Myocyte (in vitro differentiated cells): ENCODE data around the gene LMTK2. TPM values are rescaled to one million over a fixed set of nuclear protein-coding genes. Genes with fewer than 3 reads are reported as not detected.

ENCODE experiments used
- DNase-seq: peaks from one replicate; pipeline ENCODE4 v3.0.0-alpha.2; 2012; ENCODE audit warnings: low read depth
- total RNA-seq: library from RNA; depleted of rRNA; stranded (reverse); fragments of >200 nt; gene quantifications from 2 replicates; pipeline ENCODE4 v1.2.3, GENCODE V29; 2014

LMTK2 gene
- total RNA-seq, 1 donor from 2014 or later, result 7.1 TPM

DNA sequence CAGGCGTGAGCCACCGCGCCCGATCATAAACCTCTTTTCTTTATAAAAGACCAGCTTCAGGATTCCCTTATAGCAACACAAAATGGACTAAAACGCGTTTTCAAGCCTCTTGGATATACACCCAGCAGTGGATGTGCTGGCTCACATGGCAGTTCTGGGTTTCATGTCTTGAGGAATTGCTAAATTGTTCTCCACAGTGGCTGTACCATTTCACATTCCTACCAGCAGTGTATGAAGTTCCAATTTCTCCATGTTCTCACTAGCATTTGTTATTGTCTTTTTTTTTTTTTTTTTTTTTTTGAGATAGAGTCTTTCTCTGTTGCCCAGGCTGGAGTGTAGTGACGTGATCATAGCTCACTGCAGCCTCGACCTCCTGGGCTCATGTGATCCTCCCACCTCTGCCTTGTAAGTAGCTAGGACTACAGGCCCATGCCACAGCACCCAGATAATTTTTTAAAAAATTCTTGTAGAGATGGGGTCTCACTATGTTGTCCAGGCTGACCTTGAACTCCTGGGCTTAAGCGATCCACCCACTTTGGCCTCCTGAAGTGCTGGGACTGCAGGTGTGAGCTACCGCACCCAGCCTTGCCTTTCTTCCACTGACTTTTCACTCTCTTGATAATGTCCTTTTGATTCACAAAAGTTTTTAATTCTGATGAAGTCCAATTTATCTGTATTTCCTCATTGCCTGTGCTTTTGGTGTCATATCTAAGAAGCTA lies 127.9 kb downstream of the LMTK2 start:
- DNase-seq, result no peak

DNA sequence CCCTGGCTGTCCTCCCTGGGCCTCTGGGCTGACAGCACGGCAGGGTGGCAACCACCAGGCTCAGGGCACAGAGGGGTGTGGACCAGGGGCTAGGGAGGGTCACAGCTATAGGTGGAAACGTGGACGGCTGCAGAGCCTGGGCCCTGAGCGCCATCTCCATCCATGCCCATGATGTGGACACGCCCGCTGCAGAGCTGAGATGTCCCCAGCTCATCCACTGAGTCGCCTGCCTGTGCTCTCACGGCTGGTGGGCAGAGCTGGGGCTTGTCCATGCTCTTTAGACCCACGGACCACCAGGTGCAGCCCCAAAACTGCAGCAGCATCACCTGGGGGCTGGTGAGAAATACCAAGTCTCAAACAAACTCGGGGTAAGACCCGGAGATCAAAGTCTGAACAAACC lies 129.2 kb downstream of the LMTK2 start:
- no peak for DNase-seq

- DNase-seq, result no peak
Measured at GRCh38 chr7:98236355-98237185, 129.9 kb downstream of the LMTK2 start.

- no peak for DNase-seq
Measured at GRCh38 chr7:98238076-98238475, 131.4 kb downstream of the LMTK2 start.

- DNase-seq, result peak; percentile 33
Measured at GRCh38 chr7:98238976-98239375, 132.3 kb downstream of the LMTK2 start.

DNA sequence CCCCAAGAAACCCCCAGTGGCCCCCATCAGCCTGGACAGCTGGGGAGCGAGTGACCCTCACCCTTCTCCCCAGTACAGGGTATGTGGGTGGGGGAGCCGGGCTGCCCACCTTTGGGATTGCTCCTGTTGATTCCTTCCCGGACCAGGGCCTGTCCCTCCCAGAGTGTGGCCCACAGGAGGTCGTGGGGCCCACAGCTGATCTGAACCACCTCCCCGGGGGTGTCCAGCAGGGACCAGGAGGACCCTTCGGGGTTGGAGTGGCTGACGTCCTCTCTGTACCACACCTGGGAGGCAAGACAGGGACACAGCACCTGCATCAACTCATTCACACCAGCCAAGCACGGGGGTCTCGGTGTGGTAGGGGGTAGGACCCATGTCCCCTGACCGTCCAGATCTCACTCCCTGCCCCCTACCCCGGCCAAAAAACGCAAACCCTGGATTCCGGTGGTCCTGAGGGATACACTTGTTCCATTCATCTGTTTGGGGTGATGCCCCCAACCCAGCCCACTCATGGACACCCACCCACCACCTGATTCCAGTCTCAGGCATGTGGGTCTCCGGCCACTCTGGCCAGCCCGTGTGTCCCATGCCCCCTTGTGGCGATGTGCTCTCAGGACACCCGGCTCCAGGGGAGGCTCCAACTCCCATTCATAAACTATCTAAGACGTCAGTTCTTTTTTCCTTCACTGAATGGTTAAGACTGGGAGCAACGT lies 134.5 kb downstream of the LMTK2 start:
- DNase-seq, result peak; percentile 38

- no peak for DNase-seq
Measured at GRCh38 chr7:98241674-98242241, 135.1 kb downstream of the LMTK2 start.

GRCh38 chr7:98242342-98242741 lies 135.7 kb downstream of the LMTK2 start:
- no peak for DNase-seq

DNA sequence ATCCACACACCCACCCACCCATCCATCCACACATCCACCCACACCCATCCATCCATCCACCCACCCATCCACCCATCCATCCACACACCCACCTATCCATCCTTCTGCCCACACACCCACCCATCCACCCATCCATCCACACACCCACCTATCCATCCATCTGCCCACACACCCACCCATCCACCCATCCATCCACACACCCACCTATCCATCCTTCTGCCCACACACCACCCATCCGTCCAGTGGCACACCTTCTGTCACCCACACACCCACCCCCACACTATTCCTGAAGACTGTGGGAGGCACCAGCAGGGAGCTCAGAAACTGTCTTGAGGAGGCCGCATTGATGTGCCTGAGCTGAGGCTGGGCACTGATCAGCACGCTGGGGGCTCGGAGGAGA lies 136.3 kb downstream of the LMTK2 start:
- no peak for DNase-seq

DNA sequence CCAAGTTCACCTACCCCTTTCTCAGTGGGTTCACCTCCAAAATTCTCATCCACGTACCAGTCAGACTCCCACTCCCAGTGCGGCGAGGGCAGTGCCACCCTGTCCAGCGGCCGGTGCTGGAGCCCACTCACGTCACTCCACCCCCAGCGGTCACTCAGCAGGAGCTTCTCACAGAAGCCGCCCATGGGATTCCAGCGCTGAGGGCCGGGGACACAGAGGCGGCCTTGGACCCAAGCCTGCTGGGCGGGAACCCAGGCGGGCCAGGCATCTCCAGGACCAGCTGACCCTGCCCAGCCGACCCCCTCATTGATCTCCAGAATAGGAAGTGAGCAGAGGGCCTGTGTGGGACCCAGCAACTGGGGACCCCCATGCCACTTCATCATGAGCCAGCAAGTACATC lies 138.2 kb downstream of the LMTK2 start:
- DNase-seq, result no peak

DNA sequence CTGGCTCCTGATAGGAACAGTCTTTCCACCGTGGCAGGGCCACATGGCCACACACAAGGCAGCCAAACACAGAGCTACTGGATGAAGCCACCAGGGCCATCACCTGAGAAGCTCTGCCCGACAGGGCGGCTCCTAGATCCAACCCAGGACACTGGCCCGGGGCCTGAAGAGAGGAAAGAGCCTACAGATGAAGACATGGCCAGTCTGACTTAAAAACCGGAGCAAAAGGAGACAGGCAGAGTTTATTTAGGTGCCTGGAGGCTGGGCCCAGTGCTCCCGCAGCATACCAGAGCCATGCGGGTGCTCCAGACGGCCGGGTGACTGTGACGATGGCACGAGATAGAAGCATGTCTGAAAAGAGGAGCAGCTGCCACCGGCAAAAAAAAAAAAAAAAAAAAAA lies 141.5 kb downstream of the LMTK2 start:
- DNase-seq, result no peak

- DNase-seq, result no peak
Measured at GRCh38 chr7:98249106-98249505, 142.4 kb downstream of the LMTK2 start.

DNA sequence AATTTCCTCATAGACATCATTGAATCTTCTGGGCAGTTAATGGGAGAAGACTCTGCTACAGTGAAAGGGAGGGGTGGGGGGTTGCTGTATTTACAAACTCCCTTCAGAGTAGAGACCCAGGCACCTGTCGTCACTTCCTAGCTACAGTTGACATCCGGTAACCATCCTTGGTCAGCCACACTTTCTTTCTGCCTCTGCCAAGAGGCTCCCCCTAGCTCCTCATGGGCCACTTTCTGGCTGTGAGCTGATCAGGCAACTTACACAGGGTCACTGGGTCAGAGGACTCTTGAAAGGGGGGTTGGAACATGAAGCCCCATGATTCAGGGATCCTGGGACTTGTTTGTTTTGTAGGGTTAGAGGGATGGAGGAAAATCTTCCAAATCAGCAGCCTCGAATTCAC lies 144.1 kb downstream of the LMTK2 start:
- peak; percentile 80 for DNase-seq

- peak; percentile 20 for DNase-seq
Measured at GRCh38 chr7:98251231-98251600, 144.6 kb downstream of the LMTK2 start.

- peak; percentile 96 for DNase-seq
Measured at GRCh38 chr7:98251601-98252424, 145.2 kb downstream of the LMTK2 start, which contains the start of gene TECPR1. Gene TECPR1 (minus strand): TSS chr7:98252232. CDS start chr7:98246146, 6,086 bp downstream.

DNA sequence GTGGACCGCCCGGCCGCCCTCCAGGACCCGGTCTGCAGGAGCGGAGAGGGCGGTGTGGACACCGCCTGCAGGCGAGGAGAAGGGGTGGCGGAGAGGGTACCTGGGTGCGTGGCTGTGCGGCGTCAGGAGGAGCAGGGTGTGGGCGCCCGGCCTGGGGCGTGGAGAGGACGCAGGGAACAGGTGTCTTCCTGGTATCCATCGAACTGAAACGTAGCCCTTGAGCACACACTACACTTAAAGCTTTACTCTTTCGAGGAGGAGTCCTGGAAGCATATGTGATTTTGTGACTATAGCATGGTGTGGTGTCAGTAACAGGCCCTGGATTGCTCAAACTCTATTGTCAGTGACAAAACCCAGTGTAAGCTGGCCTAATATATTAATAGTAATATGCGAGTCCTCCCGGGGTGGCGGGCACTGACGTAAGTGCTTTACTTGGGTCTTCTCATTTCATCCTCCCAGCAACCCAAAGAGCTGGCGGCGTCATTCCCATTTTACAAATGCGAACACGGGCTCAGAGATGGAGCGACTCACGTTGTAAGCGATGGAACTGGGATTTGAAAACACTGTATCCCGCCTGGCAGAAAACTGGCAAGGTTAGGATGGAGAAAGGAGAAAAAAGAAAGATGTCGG lies 145.9 kb downstream of the LMTK2 start:
- peak; percentile 43 for DNase-seq

DNA sequence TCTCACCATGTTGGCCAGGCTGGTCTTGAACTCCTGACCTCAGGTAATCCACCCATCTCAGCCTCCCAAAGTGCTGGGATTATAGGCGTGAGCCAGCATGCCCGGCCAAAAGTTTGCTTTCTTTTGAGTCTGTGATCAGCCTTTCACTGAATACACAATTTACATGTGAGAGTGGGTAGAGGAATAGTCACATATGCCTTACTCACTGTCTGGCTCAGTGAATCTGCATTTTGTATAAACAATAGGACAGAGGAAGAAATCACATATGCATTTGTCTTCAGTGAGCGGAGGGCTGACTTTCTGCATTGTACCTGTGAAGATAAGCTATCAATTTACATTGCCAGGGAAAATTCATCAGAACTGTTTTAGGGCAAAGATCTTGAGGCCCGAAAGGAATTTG lies 147.9 kb downstream of the LMTK2 start:
- no peak for DNase-seq

DNA sequence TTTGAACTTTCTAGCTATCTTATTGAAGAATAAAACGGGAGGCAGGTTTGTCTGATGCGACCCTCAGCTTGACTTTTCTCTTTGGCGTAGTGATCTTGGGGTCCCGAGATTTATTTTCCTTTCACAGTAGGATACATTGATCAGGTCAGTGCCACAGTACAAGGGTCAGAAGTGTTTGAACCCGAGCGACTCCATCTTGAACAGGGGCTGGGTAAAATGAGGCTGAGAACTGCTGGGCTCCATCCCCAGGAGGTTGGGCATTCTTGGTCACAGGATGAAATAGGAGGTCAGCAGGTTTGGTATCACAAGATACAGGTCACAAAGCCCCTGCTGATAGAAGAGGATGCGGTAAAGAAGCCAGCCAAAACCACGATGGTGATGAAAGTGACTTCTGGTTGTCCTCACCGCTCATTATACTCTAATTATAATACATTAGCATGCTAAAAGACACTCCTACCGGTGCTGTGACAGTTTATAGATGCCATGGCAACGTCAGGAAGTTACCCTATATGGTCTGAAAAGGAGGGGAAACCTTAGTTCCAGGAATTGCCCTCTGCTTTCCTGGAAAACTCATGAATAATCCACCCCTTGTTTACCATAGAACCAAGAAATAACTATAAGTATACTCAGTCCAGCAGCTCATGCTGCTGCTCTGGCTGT lies 148.4 kb downstream of the LMTK2 start:
- DNase-seq, result no peak

DNA sequence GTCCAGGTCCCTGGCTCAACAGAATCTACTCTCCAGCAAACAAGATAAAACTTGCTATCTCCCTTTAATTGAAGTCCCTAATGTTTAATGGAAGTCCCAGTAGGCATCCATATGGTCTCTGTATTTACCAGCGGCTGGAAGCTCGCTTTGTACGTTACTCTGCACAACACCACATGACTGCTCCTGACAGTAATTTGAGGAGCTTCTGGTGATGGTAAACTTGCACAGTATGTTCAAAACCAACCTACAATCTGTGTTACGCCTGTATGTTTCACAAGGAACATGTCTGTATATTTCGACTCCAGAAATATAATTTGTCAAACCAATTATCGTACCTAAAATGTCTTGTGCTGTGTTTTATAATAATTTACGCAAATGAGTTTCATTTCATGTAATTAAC lies 149.8 kb downstream of the LMTK2 start:
- DNase-seq, result no peak

DNA sequence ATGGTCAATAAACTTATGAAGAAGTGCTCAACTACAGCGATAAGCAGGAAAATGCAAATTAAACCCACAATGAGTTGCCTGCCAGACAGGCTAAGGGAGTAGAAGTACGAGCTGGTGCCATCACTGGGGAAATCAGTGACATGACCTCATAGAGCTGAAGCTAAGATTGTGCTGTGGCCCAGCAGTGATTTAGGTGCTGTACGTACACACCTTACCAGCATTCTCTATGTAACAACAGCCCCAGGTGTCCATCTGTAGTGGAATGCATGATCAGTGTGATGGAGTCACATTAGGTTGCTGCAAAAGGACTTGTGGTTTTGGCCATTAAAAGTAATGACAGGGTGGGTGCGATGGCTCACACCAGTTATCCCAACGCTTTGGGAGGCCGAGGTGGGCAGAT lies 151.0 kb downstream of the LMTK2 start:
- no peak for DNase-seq
